K562 (cell line): ENCODE results near the gene XPNPEP3. TPM values are rescaled to one million over a fixed set of nuclear protein-coding genes. Genes with fewer than 3 reads are reported as not detected.

Experiments used
- ATAC-seq: fragments of 200-7000 bp; cut with Tn5 transposase; 3 replicates; pipeline ENCODE4 v1.9.1; 2020; ENCODE audit warnings: moderate library complexity
- BruUV-seq: library from RNA; stranded (reverse); fragments of 400-500 nt; replicated peaks from 2 replicates; lab custom pipeline; 2021; lab: Mats Ljungman, UMichigan
- CTCF ChIA-PET: fragments of 300-600 bp; formaldehyde crosslinking; extraction: SDS; loops from one replicate; lab custom pipeline; 2021; ENCODE audit warnings: low intra/inter-chr PET ratio; lab: Yijun Ruan, JAX
- POLR2A ChIA-PET: fragments of 300-600, 350-650 bp; sonication (Branson Sonifier 250); formaldehyde crosslinking; extraction: SDS; loops from one replicate; lab custom pipeline; 2021; ENCODE audit warnings: antibody characterized with exemption, inconsistent platforms; lab: Yijun Ruan, JAX
- DNase-seq, 4 experiments: peaks; one replicate each; pipeline versions ENCODE4 v3.0.0 to v3.0.0-alpha.2; 2011 to 2018; ENCODE audit warnings: low spot score in 3 of 4, mixed read lengths in 3 of 4; ENCODE audit errors: extremely low read depth in 1 of 4
- FAIRE-seq: peaks from 2 replicates; lab custom pipeline; 2011; peaks lifted over from hg19 to GRCh38; lab: Jason Lieb, UNC
- H2AFZ ChIP-seq: 2 replicates; pipeline ENCODE4 v1.6.0; 2011; ENCODE audit warnings: low read depth, low read length, control low read depth, inconsistent platforms
- H3K27ac ChIP-seq: fragments of 200-600 bp; 3 replicates; pipeline ENCODE4 v1.8.0; 2011; ENCODE audit warnings: low read depth, mild to moderate bottlenecking, control low read depth, inconsistent platforms, low read length, moderate library complexity, mixed read lengths; ENCODE audit errors: extremely low read depth
- H3K27me3 ChIP-seq, 2 experiments: fragments of 300-600 bp in 1 of 2; 2 replicates in 1 of 2; 3 replicates in 1 of 2; pipeline versions ENCODE4 v1.6.0 to v1.8.0; 2011; ENCODE audit warnings: inconsistent platforms in 2 of 2, low read length in 2 of 2, mild to moderate bottlenecking in 1 of 2, mixed read lengths in 1 of 2, moderate library complexity in 1 of 2; ENCODE audit not compliant: control insufficient read depth in 2 of 2, insufficient read depth in 2 of 2
- H3K36me3 ChIP-seq: fragments of 300-600 bp; 3 replicates; pipeline ENCODE4 v1.8.0; 2011; ENCODE audit warnings: mild to moderate bottlenecking, low read length, inconsistent platforms; ENCODE audit not compliant: control insufficient read depth, insufficient read depth
- H3K4me1 ChIP-seq, 2 experiments: fragments of 200-600 bp in 1 of 2; replicated peaks in 1 of 2; 2 replicates in 1 of 2; 3 replicates in 1 of 2; pipeline versions ENCODE4 v1.5.1 to v1.8.0; 2011; ENCODE audit warnings: inconsistent platforms in 2 of 2, low read length in 2 of 2, mild to moderate bottlenecking in 1 of 2, mixed read lengths in 1 of 2, moderate library complexity in 1 of 2; ENCODE audit not compliant: control insufficient read depth in 2 of 2, insufficient read depth in 2 of 2
- H3K4me2 ChIP-seq: 2 replicates; pipeline ENCODE4 v1.6.1; 2011; ENCODE audit warnings: low read length, control low read depth, inconsistent platforms, mixed read lengths; ENCODE audit not compliant: insufficient read depth
- H3K4me3 ChIP-seq: fragments of 200-600 bp; sonication (generic), shearing (Covaris generic); 2 replicates; pipeline ENCODE4 v1.5.1; 2016; ENCODE audit warnings: control low read depth, inconsistent platforms
- H3K79me2 ChIP-seq: fragments of 200-600 bp; 3 replicates; pipeline ENCODE4 v1.8.0; 2011; ENCODE audit warnings: low read length, inconsistent platforms; ENCODE audit not compliant: control insufficient read depth, insufficient read depth
- H3K9ac ChIP-seq, 2 experiments: 2 replicates each; pipeline versions ENCODE4 v1.6.0 to v1.6.1; 2011; ENCODE audit warnings: low read depth in 2 of 2, low read length in 2 of 2, control low read depth in 1 of 2, inconsistent platforms in 1 of 2, mild to moderate bottlenecking in 1 of 2, mixed read lengths in 1 of 2; ENCODE audit not compliant: insufficient read depth in 1 of 2
- H3K9me1 ChIP-seq: one replicate; pipeline ENCODE4 v1.6.0; 2011; ENCODE audit warnings: inconsistent platforms, mild to moderate bottlenecking, low read length, moderate library complexity; ENCODE audit not compliant: control insufficient read depth, insufficient read depth
- H3K9me3 ChIP-seq: replicated peaks from 2 replicates; pipeline ENCODE4 v1.5.1; 2011; ENCODE audit warnings: low read depth, low read length, inconsistent platforms; ENCODE audit not compliant: control insufficient read depth, insufficient read depth
- H4K20me1 ChIP-seq: replicated peaks from 2 replicates; pipeline ENCODE4 v1.6.1; 2011; ENCODE audit warnings: low read length, inconsistent platforms, mixed read lengths; ENCODE audit not compliant: control insufficient read depth, insufficient read depth
- ILF3 ChIP-seq: fragments of 450-650 bp; IDR thresholded peaks from 2 replicates; pipeline ENCODE4 v1.6.1; 2018; ENCODE audit warnings: antibody characterized with exemption, mild to moderate bottlenecking, moderate library complexity, borderline replicate concordance
- ZFP30 ChIP-seq: fragments of 250-450 bp; sonication (Bioruptor Pico); IDR thresholded peaks from 2 replicates; pipeline ENCODE4 v1.8.0; 2022; ENCODE audit warnings: moderate library complexity, mild to moderate bottlenecking, inconsistent platforms, borderline replicate concordance
- ZNF124 ChIP-seq: sonication (generic); formaldehyde crosslinking; IDR thresholded peaks from 2 replicates; pipeline ENCODE4 v1.8.1; 2022; ENCODE audit warnings: missing genetic modification reagents
- ZNF436 ChIP-seq: fragments of 250-450, 450-650 bp; sonication (Bioruptor Pico); formaldehyde crosslinking; IDR thresholded peaks from 2 replicates; pipeline ENCODE4 v1.7.0; 2020; ENCODE audit warnings: mild to moderate bottlenecking
- ZNF586 ChIP-seq: fragments of 450-650 bp; formaldehyde crosslinking; conservative IDR thresholded peaks from 2 replicates; pipeline ENCODE4 v1.4.0; 2020; ENCODE audit warnings: mild to moderate bottlenecking, moderate library complexity
- WGBS: fragments of 100-300 bp; shearing (Covaris generic); methylation state at CpG from one replicate; pipeline ENCODE4 v1.1.6; 2016; ENCODE audit warnings: low coverage, mixed read lengths; ENCODE audit not compliant: insufficient coverage; ENCODE audit errors: missing lambda C conversion rate; 5-methylcytosine and 5-hydroxymethylcytosine counted together
- in situ Hi-C: fragments of 300-500 bp; cut with MboI; formaldehyde crosslinking; loops from 4 replicates; pipeline ENCODE4 v1.15.0; 2018; ENCODE audit warnings: inconsistent platforms, mixed read lengths
- intact Hi-C: fragments of 100-400 bp; cut with micrococcal nuclease; formaldehyde crosslinking; loops from 2 replicates; pipeline ENCODE4 v1.14.2; 2022
- polyA plus RNA-seq, 8 experiments: library from polyadenylated mRNA; depleted of rRNA in 4 of 8; stranded (reverse) in 5 of 8; unstranded in 3 of 8; fragments of >200 nt; fragmentation: Nextera tagmentation in 2 of 8; fragmentation: Illumina TruSeq in 1 of 8; extraction: Ambion mirVana in 2 of 8; extraction: Trizol in 1 of 8; gene quantifications; 2 replicates each; pipeline versions ENCODE4 v1.2.1 to v1.2.3, GENCODE V29; 2011 to 2014; ENCODE audit warnings: inconsistent platforms in 1 of 8, missing spikeins in 1 of 8
- total RNA-seq, 7 experiments: library from RNA; depleted of rRNA in 6 of 7; stranded (reverse); fragments of >200 nt in 6 of 7; fragmentation: Illumina TruSeq in 2 of 7; extraction: Trizol in 2 of 7; gene quantifications; 2 replicates each; pipeline versions ENCODE4 v1.2.1 to v1.2.3, GENCODE V29; 2011 to 2021; ENCODE audit warnings: low replicate concordance in 1 of 7
- TF ChIP-seq, protein P1 (sequence below): fragments of 200-800 bp; sonication (Bioruptor generic); IDR thresholded peaks from 2 replicates; pipeline ENCODE4 v1.6.1; 2016; ENCODE audit warnings: missing genetic modification characterization, missing compliant biosample characterization
- TF ChIP-seq, protein P2 (sequence below): fragments of 450-650 bp; formaldehyde crosslinking; IDR thresholded peaks from 2 replicates; pipeline ENCODE4 v1.4.0; 2022; ENCODE audit warnings: missing genetic modification characterization

Gene XPNPEP3
- total and polyA plus RNA-seq, 9 of the 15 experiments (the other 6 are each of a cell fraction or from before 2014, with no cell fraction given) = 9.1 to 22.6 (median 15.6) TPM

DNA sequence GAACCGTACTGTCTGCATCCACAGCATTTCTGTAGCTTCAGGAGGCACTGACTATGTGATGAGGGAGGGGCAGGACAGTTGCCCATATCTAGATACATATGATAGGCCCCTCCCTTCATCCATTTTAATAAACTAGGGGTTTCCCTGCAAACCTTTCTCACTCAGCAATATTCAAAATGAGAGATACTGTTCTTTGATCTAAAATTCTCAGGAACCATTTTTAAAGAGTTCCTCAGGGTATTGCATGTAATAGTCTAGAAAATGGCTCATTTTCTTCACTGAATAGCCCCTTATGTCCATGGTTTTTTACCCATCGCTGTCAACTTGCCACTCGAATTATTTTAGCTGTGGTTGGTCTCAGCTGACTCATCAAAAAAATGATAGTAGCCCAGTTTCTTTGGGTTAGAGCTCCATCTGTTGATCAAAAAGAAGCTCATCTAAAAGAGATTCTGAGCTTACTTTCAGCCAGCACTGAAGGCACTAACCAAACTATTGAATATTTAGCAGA, 42.0 kb downstream of the XPNPEP3 start (continued):
- TF ChIP-seq, protein P1, sequence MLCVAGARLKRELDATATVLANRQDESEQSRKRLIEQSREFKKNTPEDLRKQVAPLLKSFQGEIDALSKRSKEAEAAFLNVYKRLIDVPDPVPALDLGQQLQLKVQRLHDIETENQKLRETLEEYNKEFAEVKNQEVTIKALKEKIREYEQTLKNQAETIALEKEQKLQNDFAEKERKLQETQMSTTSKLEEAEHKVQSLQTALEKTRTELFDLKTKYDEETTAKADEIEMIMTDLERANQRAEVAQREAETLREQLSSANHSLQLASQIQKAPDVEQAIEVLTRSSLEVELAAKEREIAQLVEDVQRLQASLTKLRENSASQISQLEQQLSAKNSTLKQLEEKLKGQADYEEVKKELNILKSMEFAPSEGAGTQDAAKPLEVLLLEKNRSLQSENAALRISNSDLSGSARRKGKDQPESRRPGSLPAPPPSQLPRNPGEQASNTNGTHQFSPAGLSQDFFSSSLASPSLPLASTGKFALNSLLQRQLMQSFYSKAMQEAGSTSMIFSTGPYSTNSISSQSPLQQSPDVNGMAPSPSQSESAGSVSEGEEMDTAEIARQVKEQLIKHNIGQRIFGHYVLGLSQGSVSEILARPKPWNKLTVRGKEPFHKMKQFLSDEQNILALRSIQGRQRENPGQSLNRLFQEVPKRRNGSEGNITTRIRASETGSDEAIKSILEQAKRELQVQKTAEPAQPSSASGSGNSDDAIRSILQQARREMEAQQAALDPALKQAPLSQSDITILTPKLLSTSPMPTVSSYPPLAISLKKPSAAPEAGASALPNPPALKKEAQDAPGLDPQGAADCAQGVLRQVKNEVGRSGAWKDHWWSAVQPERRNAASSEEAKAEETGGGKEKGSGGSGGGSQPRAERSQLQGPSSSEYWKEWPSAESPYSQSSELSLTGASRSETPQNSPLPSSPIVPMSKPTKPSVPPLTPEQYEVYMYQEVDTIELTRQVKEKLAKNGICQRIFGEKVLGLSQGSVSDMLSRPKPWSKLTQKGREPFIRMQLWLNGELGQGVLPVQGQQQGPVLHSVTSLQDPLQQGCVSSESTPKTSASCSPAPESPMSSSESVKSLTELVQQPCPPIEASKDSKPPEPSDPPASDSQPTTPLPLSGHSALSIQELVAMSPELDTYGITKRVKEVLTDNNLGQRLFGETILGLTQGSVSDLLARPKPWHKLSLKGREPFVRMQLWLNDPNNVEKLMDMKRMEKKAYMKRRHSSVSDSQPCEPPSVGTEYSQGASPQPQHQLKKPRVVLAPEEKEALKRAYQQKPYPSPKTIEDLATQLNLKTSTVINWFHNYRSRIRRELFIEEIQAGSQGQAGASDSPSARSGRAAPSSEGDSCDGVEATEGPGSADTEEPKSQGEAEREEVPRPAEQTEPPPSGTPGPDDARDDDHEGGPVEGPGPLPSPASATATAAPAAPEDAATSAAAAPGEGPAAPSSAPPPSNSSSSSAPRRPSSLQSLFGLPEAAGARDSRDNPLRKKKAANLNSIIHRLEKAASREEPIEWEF = no peak
- TF ChIP-seq ZNF124 (no peak), ZNF586 (CRISPR knock-in tag) (no peak), ZFP30 (CRISPR knock-in tag) (no peak)

DNA sequence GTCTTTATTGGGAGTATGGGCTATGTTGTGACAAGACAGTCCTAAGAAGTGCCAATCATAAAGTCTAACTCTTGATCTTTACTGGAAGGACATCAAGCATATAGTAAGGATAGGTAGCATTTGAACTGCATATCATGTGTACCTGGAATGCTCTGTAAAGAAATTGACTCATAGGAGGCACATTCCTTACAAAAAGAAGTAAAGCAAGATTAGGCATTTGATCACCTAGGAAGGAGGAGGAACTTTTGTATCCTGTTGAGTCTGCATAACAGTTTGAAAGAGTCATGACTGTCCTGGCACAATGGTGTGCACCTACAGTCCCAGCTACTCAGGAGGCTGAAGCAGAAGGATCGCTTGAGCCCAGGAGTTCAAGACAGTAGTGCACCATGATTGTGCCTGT, 47.2 kb downstream of the XPNPEP3 start:
- FAIRE-seq (no peak), DNase-seq (no peak), ATAC-seq (no peak)
- TF ChIP-seq ILF3 (no peak), ZNF436 (CRISPR knock-in tag) (no peak)
- TF ChIP-seq, protein P2, sequence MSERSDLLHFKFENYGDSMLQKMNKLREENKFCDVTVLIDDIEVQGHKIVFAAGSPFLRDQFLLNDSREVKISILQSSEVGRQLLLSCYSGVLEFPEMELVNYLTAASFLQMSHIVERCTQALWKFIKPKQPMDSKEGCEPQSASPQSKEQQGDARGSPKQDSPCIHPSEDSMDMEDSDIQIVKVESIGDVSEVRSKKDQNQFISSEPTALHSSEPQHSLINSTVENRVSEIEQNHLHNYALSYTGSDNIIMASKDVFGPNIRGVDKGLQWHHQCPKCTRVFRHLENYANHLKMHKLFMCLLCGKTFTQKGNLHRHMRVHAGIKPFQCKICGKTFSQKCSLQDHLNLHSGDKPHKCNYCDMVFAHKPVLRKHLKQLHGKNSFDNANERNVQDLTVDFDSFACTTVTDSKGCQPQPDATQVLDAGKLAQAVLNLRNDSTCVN = no peak
- Histone ChIP-seq H3K4me1 (no peaks in the 10 kb centered on the region; a peak in 1 of 5 replicates), H3K9me1 (no peaks in the 10 kb centered on the region), H3K4me3 (no peak overlapping the region), H3K9ac (no peak overlapping the region), H3K27me3 (no peaks in the 10 kb centered on the region), H3K4me2 (no peak overlapping the region), H3K36me3 (0 out of 3 replicates have a peak, but pooled peaks cover 2% of the 10 kb centered on the region), H3K79me2 (no peaks in the 10 kb centered on the region), H4K20me1 (no peaks in the 10 kb centered on the region), H2AFZ (no peak overlapping the region), H3K9me3 (no peaks in the 10 kb centered on the region), H3K27ac (no peak overlapping the region)
- in situ Hi-C loops (no loop called here), intact Hi-C loops (no loop called here)
- CTCF ChIA-PET = no interaction called here
- BruUV-seq = no TSS peak
- WGBS = 100% methylated on average over 1 of the region's 1 CpG
- POLR2A ChIA-PET = interaction anchor here (0.6 kb wide), 1 partner anchor 105 kb away, joined by 3 read pairs; no protein-coding TSS in a partner anchor
